GM19372 (cell line): Measurements from ENCODE around the gene CDH4.
"Not testable (repeated sequence)": the region's sequence is repeated elsewhere in the genome, so short reads cannot be mapped to it uniquely, and the experiment has no call there.

Experiments
- ATAC-seq: cut with Tn5 transposase; IDR thresholded peaks from one replicate; pipeline ENCODE4 v1.9.1; 2021; ENCODE audit warnings: mild to moderate bottlenecking, low read depth, moderate library complexity; ENCODE audit not compliant: unreplicated experiment

CDH4 gene

GRCh38 chr20:61404303-61404702 lies 152.2 kb downstream of the CDH4 start:
- ATAC-seq = no peak

DNA sequence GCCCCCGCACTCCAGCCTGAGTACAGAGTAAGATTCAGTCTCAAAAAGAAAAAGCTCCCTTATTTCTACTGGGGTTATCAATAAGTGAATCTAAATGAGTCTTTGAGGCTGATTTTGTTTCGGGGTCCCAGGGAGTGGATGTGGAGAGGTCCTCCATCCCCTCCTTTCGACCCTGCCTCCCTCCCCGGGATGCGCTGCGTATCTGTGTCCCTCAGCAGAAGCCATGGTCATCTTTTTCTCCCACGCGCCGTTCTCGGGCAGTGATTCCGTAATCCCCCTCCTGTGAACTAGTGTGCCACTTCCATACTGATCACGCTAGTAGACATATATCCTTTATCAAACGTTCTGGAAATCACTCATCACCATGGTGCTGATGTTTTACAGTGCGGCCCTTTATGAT lies 152.9 kb downstream of the CDH4 start:
- ATAC-seq = no peak

DNA sequence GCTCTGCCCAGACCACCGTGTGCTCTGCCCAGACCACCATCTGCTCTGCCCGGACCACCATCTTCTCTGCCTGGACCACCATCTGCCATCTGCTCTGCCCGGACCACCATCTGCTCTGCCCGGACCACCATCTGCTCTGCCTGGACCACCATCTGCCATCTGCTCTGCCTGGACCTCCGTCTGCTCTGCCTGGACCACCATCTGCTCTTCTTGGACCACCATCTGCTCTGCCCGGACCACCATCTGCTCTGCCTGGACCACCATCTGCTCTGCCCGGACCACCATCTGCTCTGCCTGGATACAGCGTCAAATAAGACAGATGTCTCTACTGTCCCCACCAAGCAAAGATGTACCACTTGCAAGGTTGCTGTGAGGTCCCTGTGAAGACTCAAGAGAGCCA lies 154.7 kb downstream of the CDH4 start:
- not testable (repeated sequence) for ATAC-seq

DNA sequence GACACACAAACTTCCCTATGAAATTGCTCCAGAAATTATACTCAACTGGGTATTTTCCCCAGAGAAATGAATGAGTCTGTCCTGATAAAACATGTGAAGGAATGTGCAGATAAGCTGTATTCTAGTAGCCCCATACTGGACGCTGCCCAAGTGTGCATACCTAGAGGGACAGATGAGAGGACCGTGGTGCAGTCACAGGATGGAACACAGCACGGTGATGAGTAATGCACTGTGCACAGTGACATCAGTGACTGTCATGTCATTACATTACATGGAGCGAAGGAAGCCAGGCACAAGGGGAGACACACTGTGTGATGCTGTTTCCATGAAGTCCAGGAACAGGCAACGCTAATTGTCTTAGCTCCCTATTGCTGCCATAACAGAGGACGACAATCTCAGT lies 155.5 kb downstream of the CDH4 start:
- no peak for ATAC-seq

- no peak for ATAC-seq
Observed at GRCh38 chr20:61408951-61409740, 157.1 kb downstream of the CDH4 start.

GRCh38 chr20:61411743-61412142 lies 159.7 kb downstream of the CDH4 start:
- ATAC-seq = no peak

DNA sequence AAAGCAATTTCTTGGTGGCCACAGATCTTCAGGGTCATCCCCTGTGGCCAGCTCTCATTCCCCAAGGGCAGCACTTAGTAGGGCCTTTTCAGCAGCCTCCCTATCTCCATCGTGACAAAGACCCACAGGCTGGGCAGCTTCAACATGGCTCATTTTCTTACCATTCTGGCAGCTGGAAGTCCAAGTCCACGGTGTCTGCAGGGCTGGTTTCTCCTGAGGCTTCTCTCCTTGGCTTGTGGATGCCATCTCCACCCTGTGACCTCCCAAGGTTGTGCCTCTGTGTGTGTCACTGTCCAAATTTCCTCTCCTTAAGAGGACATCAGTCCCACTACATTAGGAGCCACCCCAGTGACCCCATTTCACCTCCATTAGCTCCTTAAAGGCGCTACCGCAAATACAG lies 161.7 kb downstream of the CDH4 start:
- no peak for ATAC-seq

DNA sequence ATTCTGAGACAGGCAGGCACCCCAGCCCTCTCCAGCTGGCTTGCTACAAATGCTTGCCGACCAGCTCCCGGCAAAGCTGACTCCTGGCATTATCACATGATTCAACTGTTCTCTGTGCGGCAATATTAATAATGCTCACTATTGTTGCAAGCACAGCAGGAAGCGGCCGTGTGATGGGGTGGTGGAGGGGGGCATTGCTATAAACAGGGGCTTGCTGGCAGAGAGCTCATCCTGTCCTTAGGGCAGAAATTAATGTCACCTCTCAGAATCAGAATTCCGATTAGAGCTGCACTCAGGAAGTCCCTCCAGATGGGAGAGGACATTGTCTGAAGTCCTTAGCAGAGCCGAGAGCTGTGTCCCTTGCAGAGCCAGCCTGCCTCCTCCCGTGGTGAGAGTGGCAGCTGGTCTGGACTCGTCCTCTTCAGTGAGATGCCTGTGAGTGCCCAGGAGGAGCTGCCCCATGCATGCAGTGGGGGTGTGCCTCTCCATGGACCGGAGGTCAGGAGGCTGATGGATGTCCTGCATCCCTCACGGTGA lies 162.5 kb downstream of the CDH4 start:
- ATAC-seq = no peak

- ATAC-seq = no peak
Observed at GRCh38 chr20:61416546-61416945, 164.5 kb downstream of the CDH4 start.

DNA sequence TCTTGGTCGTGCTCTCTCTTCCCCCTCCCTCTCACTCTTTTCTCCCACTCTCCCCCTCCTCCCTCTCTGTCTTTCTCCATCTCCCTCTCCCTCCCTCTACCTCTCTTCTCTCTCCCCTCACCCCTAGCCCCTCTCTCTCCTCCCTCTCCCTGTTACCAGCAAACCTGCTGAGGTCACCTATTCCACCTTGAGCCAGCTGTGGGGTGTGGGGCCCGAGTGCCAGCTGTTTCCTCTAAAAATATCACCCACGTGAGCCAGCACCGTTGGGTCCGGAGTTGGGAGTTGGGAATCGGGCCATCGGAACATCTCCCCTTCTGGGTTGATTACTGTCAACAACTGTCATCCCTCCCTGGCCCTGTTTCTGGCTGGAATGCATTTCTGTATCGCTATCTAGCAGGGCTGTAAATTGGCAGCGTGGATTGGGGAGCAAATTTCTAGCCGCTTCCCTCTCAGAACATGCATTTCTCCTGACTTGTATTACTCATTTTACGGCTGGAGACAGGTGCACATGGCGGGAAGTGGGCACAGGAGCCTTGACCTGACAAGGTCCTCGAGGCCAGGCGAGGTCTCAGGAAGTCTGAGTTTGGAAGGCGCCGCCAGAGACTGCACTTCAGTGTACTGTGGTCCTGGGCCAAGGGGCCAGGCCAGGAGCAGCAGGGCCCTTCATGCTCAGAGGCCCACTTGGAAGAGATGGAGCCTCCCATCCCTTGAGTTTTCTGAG lies 165.3 kb downstream of the CDH4 start:
- ATAC-seq = no peak

DNA sequence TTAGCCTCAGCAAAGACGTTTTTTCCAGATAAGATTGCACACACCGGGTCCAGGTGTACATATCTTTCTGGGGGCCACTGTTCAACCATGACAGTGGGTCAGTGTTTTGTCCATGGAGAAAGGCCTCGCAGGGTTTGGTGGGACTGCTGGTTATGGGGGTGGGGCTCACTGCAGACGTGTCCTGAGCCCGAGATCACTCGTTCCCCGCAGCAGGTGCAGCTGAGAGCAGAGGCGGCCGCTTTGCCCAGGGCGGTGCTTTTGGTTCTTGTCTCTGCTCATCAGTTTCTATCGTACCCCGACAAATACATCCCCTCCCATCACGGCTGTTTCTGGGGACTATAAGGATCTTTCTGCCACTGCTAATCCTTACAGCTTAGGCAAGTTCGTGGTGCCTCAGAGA lies 166.9 kb downstream of the CDH4 start:
- ATAC-seq = no peak

DNA sequence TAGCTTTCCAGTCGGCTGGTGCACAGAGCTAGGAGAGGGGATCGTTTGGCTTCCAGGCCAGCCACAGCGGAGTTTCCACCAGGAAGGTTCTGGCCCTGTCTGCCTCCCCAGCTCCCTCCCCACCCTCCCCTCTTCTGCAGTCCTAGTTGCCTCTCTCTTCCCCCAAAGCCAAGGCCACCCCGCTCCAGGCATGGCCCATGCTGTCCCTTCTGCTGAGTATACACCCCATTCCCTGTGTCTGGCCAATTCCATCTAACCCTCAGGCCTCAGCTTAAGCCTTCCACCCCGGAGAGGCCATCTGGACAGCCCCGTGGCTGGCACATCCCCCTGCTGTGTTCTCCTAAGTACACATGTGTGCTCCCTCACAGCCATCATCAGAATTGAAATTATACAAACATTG lies 167.4 kb downstream of the CDH4 start:
- ATAC-seq = no peak

- no peak for ATAC-seq
Observed at GRCh38 chr20:61420056-61420455, 168.0 kb downstream of the CDH4 start.

GRCh38 chr20:61420781-61421180 lies 168.7 kb downstream of the CDH4 start:
- ATAC-seq = no peak

GRCh38 chr20:61422636-61423425 lies 170.8 kb downstream of the CDH4 start:
- no peak for ATAC-seq

DNA sequence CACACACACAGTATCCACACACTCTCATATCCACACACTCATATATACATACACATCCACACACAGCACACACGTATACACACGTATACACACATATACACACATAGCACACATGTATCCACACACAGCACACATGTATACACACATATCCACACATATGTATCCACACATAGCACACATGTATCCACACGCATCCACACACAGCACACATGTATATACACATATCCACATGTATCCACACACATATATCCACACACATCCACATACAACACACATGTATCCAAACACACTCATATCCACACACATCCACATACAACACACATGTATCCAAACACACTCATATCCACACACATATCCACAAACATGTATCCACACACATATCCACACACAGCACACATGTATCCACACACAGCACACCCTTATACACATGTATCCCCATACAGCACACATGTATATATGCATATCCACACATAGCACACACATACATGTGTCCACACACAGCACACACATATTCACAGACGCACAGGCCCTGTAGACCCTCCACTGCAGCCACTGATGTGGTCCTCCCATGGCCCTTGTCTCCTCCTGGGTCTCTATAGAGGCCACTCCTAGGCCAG lies 172.1 kb downstream of the CDH4 start:
- ATAC-seq = no peak

- no peak for ATAC-seq
Observed at GRCh38 chr20:61424628-61425420, 172.8 kb downstream of the CDH4 start.

DNA sequence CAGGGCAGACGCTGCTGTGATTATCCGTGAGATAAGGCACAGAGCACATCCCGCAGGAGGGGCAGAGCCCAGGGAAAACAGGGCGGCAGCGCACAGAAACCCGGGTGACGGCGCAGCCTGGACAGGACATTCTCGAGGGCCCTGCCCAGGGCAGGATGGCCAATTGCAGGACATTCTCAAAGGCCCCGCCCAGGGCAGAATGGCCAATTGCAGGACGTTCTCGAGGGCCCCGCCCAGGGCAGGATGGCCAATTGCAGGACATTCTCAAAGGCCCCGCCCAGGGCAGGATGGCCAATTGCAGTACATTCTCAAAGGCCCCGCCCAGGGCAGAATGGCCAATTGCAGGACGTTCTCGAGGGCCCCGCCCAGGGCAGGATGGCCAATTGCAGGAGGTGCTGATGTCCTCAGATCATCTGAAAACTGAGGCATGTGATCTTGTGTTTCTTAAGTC lies 173.5 kb downstream of the CDH4 start:
- not testable (repeated sequence) for ATAC-seq

- ATAC-seq = no peak
Observed at GRCh38 chr20:61426352-61426751, 174.3 kb downstream of the CDH4 start.
